ENCODE data around the gene ANKRD11.

Gene ANKRD11

GRCh38 chr16:89507214-89507833 is 17.0 kb upstream of the ANKRD11 start:
- no peak for TF ChIP-seq CTCF (IDR thresholded peaks at IDR 0.05; ENCODE audit: low read depth, low read length)
- peak overlapping the region; percentile 73 to 82 for H3K4me3 ChIP-seq (replicated peaks in 1 of 2; ENCODE audit: low read depth in 2 of 2, low read length in 2 of 2)
- peak in 1 of 2 donors; percentile 18 for DNase-seq (ENCODE audit: low read depth in 2 of 2)

- TF ChIP-seq CTCF (IDR thresholded peaks at IDR 0.05; ENCODE audit: low read depth, low read length): no peak
- DNase-seq (ENCODE audit: low read depth in 2 of 2): no peak
- peak overlapping the region; percentile 73 to 82 for H3K4me3 ChIP-seq (replicated peaks in 1 of 2; ENCODE audit: low read depth in 2 of 2, low read length in 2 of 2)
These were observed 16.4 kb upstream of the ANKRD11 start for GRCh38 chr16:89506791-89507191.

- no peak overlapping the region for H3K4me3 ChIP-seq (replicated peaks in 1 of 2; ENCODE audit: low read depth in 2 of 2, low read length in 2 of 2)
- TF ChIP-seq CTCF (IDR thresholded peaks at IDR 0.05; ENCODE audit: low read depth, low read length): no peak
- peak; percentile 49 to 73 for DNase-seq (ENCODE audit: low read depth in 2 of 2)
These were observed 15.7 kb upstream of the ANKRD11 start for GRCh38 chr16:89506113-89506504.

GRCh38 chr16:89505204-89506112 is 15.1 kb upstream of the ANKRD11 start:
- H3K4me3 ChIP-seq (replicated peaks in 1 of 2; ENCODE audit: low read depth in 2 of 2, low read length in 2 of 2): no peak overlapping the region
- peak; percentile 95 to 97 for DNase-seq (ENCODE audit: low read depth in 2 of 2)
- TF ChIP-seq CTCF (IDR thresholded peaks at IDR 0.05; ENCODE audit: low read depth, low read length): no peak

GRCh38 chr16:89504091-89504490 is 13.7 kb upstream of the ANKRD11 start:
- H3K4me3 ChIP-seq (replicated peaks in 1 of 2; ENCODE audit: low read depth in 2 of 2, low read length in 2 of 2): no peak overlapping the region
- DNase-seq (ENCODE audit: low read depth in 2 of 2): no peak
- TF ChIP-seq CTCF (IDR thresholded peaks at IDR 0.05; ENCODE audit: low read depth, low read length): no peak

- peak; percentile 53 for DNase-seq (ENCODE audit: low read depth in 2 of 2)
- H3K4me3 ChIP-seq (replicated peaks in 1 of 2; ENCODE audit: low read depth in 2 of 2, low read length in 2 of 2): no peak overlapping the region
- no peak for TF ChIP-seq CTCF (IDR thresholded peaks at IDR 0.05; ENCODE audit: low read depth, low read length)
These were observed 11.9 kb upstream of the ANKRD11 start for GRCh38 chr16:89502081-89502843.

Data from cardiac fibroblast (primary cell).